Endothelial cell of umbilical vein (primary cell): Measurements from ENCODE around the gene CXorf51A. TPM values are rescaled to one million over a fixed set of nuclear protein-coding genes. Genes with fewer than 3 reads are reported as not detected.
"Not testable (repeated sequence)": the region's sequence is repeated elsewhere in the genome, so short reads cannot be mapped to it uniquely, and the experiment has no call there.

ENCODE experiments used
- Bru-seq: library from RNA; stranded (reverse); fragments of 400-500 nt; gene quantifications from one replicate; lab custom pipeline; 2021; lab: Mats Ljungman, UMichigan
- BruChase-seq, 2 experiments: library from RNA; stranded (reverse); fragments of 400-500 nt; gene quantifications; one replicate each; lab custom pipeline; 2021; lab: Mats Ljungman, UMichigan
- BruUV-seq: library from RNA; stranded (reverse); fragments of 400-500 nt; replicated peaks from 2 replicates; lab custom pipeline; 2021; lab: Mats Ljungman, UMichigan
- CTCF ChIA-PET: fragments of 300-600, 350-600 bp; sonication (Branson Sonifier 250); formaldehyde crosslinking; loops from one replicate; lab custom pipeline; 2021; ENCODE audit warnings: antibody characterized with exemption, inconsistent platforms; lab: Charles Lee
- POLR2A ChIA-PET: fragments of 300-600, 350-600 bp; sonication (Branson Sonifier 250); formaldehyde crosslinking; loops from one replicate; lab custom pipeline; 2021; ENCODE audit warnings: antibody characterized with exemption, inconsistent platforms; lab: Charles Lee
- DNase-seq: peaks from one replicate; pipeline ENCODE4 v3.0.0-alpha.2; 2011; ENCODE audit warnings: low read depth, low spot score
- FAIRE-seq: peaks from 2 replicates; lab custom pipeline; 2011; peaks lifted over from hg19 to GRCh38; lab: Jason Lieb, UNC
- H2AFZ ChIP-seq: 2 replicates; pipeline ENCODE4 v1.6.0; 2012; ENCODE audit warnings: low read depth, low read length, control low read depth, inconsistent platforms
- H3K27ac ChIP-seq: 2 replicates; pipeline ENCODE4 v1.5.1; 2011; ENCODE audit warnings: low read depth, mild to moderate bottlenecking, control low read depth, low read length, moderate library complexity; ENCODE audit not compliant: insufficient read depth
- H3K27me3 ChIP-seq, 2 experiments: 2 replicates each; pipeline versions ENCODE4 v1.6.0 to v1.6.1; 2011; ENCODE audit warnings: low read length in 2 of 2, mixed read lengths in 1 of 2; ENCODE audit not compliant: control insufficient read depth in 2 of 2, insufficient read depth in 2 of 2
- H3K36me3 ChIP-seq, 2 experiments: 2 replicates in 1 of 2; 3 replicates in 1 of 2; pipeline ENCODE4 v1.5.1; 2011; ENCODE audit warnings: low read length in 2 of 2, mild to moderate bottlenecking in 1 of 2, moderate library complexity in 1 of 2; ENCODE audit not compliant: control insufficient read depth in 2 of 2, insufficient read depth in 2 of 2; ENCODE audit errors: extremely low read depth in 1 of 2
- H3K4me1 ChIP-seq: 3 replicates; pipeline ENCODE4 v1.5.1; 2011; ENCODE audit warnings: mild to moderate bottlenecking, low read length; ENCODE audit not compliant: control insufficient read depth, insufficient read depth; ENCODE audit errors: extremely low read depth
- H3K4me2 ChIP-seq: 2 replicates; pipeline ENCODE4 v1.6.1; 2011; ENCODE audit warnings: low read length, control low read depth, mixed read lengths; ENCODE audit not compliant: insufficient read depth
- H3K4me3 ChIP-seq, 3 experiments: fragments of 200-600 bp in 1 of 3; sonication (generic), shearing (Covaris generic) in 1 of 3; replicated peaks in 1 of 3; 2 replicates each; pipeline ENCODE4 v1.5.1; 2011 to 2016; ENCODE audit warnings: control low read depth in 3 of 3, low read length in 3 of 3, mild to moderate bottlenecking in 2 of 3, inconsistent platforms in 1 of 3, low read depth in 1 of 3, moderate library complexity in 1 of 3; ENCODE audit not compliant: insufficient read depth in 1 of 3
- H3K79me2 ChIP-seq: 2 replicates; pipeline ENCODE4 v1.6.0; 2012; ENCODE audit warnings: low read length, inconsistent platforms; ENCODE audit not compliant: control insufficient read depth, insufficient read depth
- H3K9ac ChIP-seq: replicated peaks from 2 replicates; pipeline ENCODE3; 2011; ENCODE audit warnings: low read length, control low read depth; ENCODE audit not compliant: insufficient read depth; ENCODE audit errors: extremely low read depth
- H3K9me1 ChIP-seq: replicated peaks from 3 replicates; pipeline ENCODE4 v1.6.0; 2011; ENCODE audit warnings: mild to moderate bottlenecking, low read length; ENCODE audit not compliant: control insufficient read depth, insufficient read depth; ENCODE audit errors: extremely low read depth
- H3K9me3 ChIP-seq: replicated peaks from 2 replicates; pipeline ENCODE4 v1.5.1; 2012; ENCODE audit warnings: low read length, inconsistent platforms; ENCODE audit not compliant: control insufficient read depth, insufficient read depth
- H4K20me1 ChIP-seq: replicated peaks from 2 replicates; pipeline ENCODE3; 2011; ENCODE audit warnings: mild to moderate bottlenecking, low read length; ENCODE audit not compliant: control insufficient read depth, insufficient read depth; ENCODE audit errors: extremely low read depth
- CTCF ChIP-seq, 2 donors: IDR thresholded peaks; 1 replicate in 1 of 2; 2 replicates in 1 of 2; pipeline ENCODE4 v1.5.1; 2011; ENCODE audit warnings: low read length in 2 of 2, mild to moderate bottlenecking in 2 of 2, moderate library complexity in 2 of 2, control low read depth in 1 of 2, inconsistent platforms in 1 of 2, low read depth in 1 of 2; ENCODE audit not compliant: insufficient read depth in 1 of 2; ENCODE audit errors: extremely low read depth in 1 of 2
- EZH2 ChIP-seq: IDR thresholded peaks from 2 replicates; pipeline ENCODE4 v1.6.1; 2012; ENCODE audit warnings: borderline replicate concordance, low read depth, mild to moderate bottlenecking, moderate library complexity, low read length, inconsistent platforms; ENCODE audit not compliant: severe bottlenecking
- FOS ChIP-seq: IDR thresholded peaks from 2 replicates; pipeline ENCODE4 v1.6.1; 2011; ENCODE audit warnings: mild to moderate bottlenecking, low read length, moderate library complexity, borderline replicate concordance; ENCODE audit not compliant: insufficient read depth
- GATA2 ChIP-seq: IDR thresholded peaks from 2 replicates; pipeline ENCODE4 v1.7.0; 2011; ENCODE audit warnings: low read depth, mild to moderate bottlenecking, moderate library complexity, mixed read lengths, low read length; ENCODE audit not compliant: insufficient read length, insufficient read depth
- JUN ChIP-seq: IDR thresholded peaks from 2 replicates; pipeline ENCODE4 v1.6.1; 2011; ENCODE audit warnings: borderline replicate concordance, low read depth; ENCODE audit not compliant: insufficient read length, insufficient read depth
- MAX ChIP-seq: IDR thresholded peaks from 2 replicates; pipeline ENCODE4 v1.6.1; 2011; ENCODE audit not compliant: insufficient read depth, insufficient read length
- MYC ChIP-seq: IDR thresholded peaks from one replicate; pipeline ENCODE4 v1.6.1; 2011; ENCODE audit warnings: mild to moderate bottlenecking, low read depth, low read length
- POLR2A ChIP-seq: IDR thresholded peaks from 2 replicates; pipeline ENCODE4 v1.6.1; 2012; ENCODE audit warnings: low read depth, mild to moderate bottlenecking, control low read depth, low read length
- POLR2AphosphoS5 ChIP-seq: IDR thresholded peaks from 2 replicates; pipeline ENCODE4 v1.6.1; 2012; ENCODE audit warnings: low read depth, mild to moderate bottlenecking, control low read depth, low read length, moderate library complexity; ENCODE audit not compliant: insufficient read depth
- dilution Hi-C: fragments of 300-500 bp; cut with MboI; formaldehyde crosslinking; loops from one replicate; pipeline ENCODE4 v1.15.0; 2019; ENCODE audit warnings: low sequenced_read_pairs; ENCODE audit not compliant: extremely low pct_ligation_motif_present
- intact Hi-C: fragments of 100-400 bp; cut with micrococcal nuclease; formaldehyde crosslinking; loops from one replicate; pipeline ENCODE4 v1.10.0; 2022
- long read RNA-seq: library from polyadenylated mRNA; stranded (forward); transcript quantifications from one replicate; pipeline ENCODE4 v2.0.0, GENCODE V29; 2021
- polyA minus RNA-seq, 3 experiments: library from RNA; depleted of rRNA, polyadenylated mRNA; stranded (reverse); fragments of >200 nt; gene quantifications; 1 replicate in 1 of 3; 2 replicates in 2 of 3; pipeline ENCODE4 v1.2.3, GENCODE V29; 2011
- polyA plus RNA-seq, 4 experiments: library from polyadenylated mRNA; depleted of rRNA in 3 of 4; stranded (reverse) in 3 of 4; unstranded in 1 of 4; fragments of >200 nt; gene quantifications; 2 replicates each; pipeline versions ENCODE4 v1.2.1 to v1.2.3, GENCODE V29; 2011 to 2012; ENCODE audit warnings: missing spikeins in 1 of 4
- total RNA-seq: library from RNA; stranded (reverse); gene quantifications from 2 replicates; pipeline ENCODE4 v1.2.3, GENCODE V29; 2021

CXorf51A gene
- total RNA-seq (not detected in 2 replicates), polyA plus RNA-seq (not detected in 2 replicates), polyA minus RNA-seq (not detected in 2 replicates), Bru-seq, nascent RNA (not detected), BruChase-seq, experiment 1, labeled RNA remaining after a 6-hour chase (not detected), BruChase-seq, experiment 2, labeled RNA remaining after a 2-hour chase (not detected)
- not detected in 2 replicates for polyA plus RNA-seq (2011; cell fraction: cytosol; rRNA removed)
- polyA plus RNA-seq (2011; cell fraction: nucleus; rRNA removed), result not detected in 2 replicates
- polyA plus RNA-seq (2012), result not detected in 2 replicates
- not detected for polyA minus RNA-seq (2011; cell fraction: cytosol; rRNA and poly(A)+ RNA removed)
- not detected in 2 replicates for polyA minus RNA-seq (2011; cell fraction: nucleus; rRNA and poly(A)+ RNA removed)
- long read RNA-seq, result 0 reads

GRCh38 chrX:146814644-146815043 lies at the start of gene CXorf51A:
CXorf51A (minus strand) TSS chrX:146814744; CDS start chrX:146814723, 21 bp downstream.
- DNase-seq, H3K9me3 ChIP-seq, H3K36me3 ChIP-seq, H3K4me2 ChIP-seq, BruUV-seq, POLR2A ChIA-PET, dilution Hi-C loops, H2AFZ ChIP-seq, H3K27me3 ChIP-seq, FAIRE-seq, H3K4me3 ChIP-seq, H3K27ac ChIP-seq, H3K79me2 ChIP-seq, H3K9ac ChIP-seq, H3K4me1 ChIP-seq, H3K9me1 ChIP-seq, H4K20me1 ChIP-seq, CTCF ChIA-PET, intact Hi-C loops: not testable (repeated sequence)

- H3K4me3 ChIP-seq, result no peak overlapping the region
- intact Hi-C loops, result no loop called here
- H3K27ac ChIP-seq, result no peak overlapping the region
- H3K79me2 ChIP-seq, result no peaks in the 10 kb centered on the region
- no peaks in the 10 kb centered on the region for H3K9me1 ChIP-seq
- no peaks in the 10 kb centered on the region for H4K20me1 ChIP-seq
- H3K27me3 ChIP-seq, result no peaks in the 10 kb centered on the region
- BruUV-seq, result no TSS peak
- no peaks in the 10 kb centered on the region for H3K4me1 ChIP-seq
- no peak for FAIRE-seq
- dilution Hi-C loops, result no loop called here
- ChIA-PET POLR2A (no interaction called here), CTCF (no interaction called here)
- H2AFZ ChIP-seq, result no peak overlapping the region
- TF ChIP-seq JUN (no peak), MAX (no peak), POLR2A (no peak), CTCF (IDR thresholded peaks at IDR 0.05; ENCODE audit: extremely low read depth in 1 of 2, insufficient read depth in 1 of 2, low read depth in 1 of 2, low read length in 2 of 2) (no peak), MYC (no peak), GATA2 (no peak), EZH2 (no peak), FOS (no peak), POLR2AphosphoS5 (no peak)
- H3K36me3 ChIP-seq, result no peaks in the 10 kb centered on the region
- no peak for DNase-seq
- no peak overlapping the region for H3K9ac ChIP-seq
- no peaks in the 10 kb centered on the region for H3K9me3 ChIP-seq
- H3K4me2 ChIP-seq, result no peak overlapping the region
Measured at GRCh38 chrX:146863566-146863965, 49.0 kb upstream of the CXorf51A start.
